ENCODE data around the gene GALNT5.
"Not testable (repeated sequence)": the region's sequence is repeated elsewhere in the genome, so short reads cannot be mapped to it uniquely, and the experiment has no call there.

The GALNT5 gene

DNA sequence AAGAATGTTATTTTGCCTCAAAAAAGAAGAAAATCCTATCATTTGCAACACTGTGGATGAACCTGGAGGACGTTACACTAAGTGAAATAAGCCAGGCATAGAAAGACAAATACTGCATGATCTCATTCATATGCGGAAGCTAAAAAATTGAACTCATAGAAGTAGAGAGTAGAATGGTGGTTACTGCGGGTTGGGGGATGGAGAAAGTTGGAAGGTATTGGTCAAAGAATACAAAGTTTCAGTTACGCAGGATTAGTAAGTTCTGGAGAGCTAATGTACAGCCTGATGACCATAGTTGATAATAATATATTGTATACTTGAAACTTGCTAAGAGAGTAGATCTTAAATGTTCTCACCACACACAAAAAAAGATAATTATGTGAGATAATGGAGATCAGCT is 5.0 kb upstream of the GALNT5 start:
- no peak for DNase-seq

GRCh38 chr2:157254041-157254440 is 3.5 kb upstream of the GALNT5 start:
- no peak for DNase-seq

DNA sequence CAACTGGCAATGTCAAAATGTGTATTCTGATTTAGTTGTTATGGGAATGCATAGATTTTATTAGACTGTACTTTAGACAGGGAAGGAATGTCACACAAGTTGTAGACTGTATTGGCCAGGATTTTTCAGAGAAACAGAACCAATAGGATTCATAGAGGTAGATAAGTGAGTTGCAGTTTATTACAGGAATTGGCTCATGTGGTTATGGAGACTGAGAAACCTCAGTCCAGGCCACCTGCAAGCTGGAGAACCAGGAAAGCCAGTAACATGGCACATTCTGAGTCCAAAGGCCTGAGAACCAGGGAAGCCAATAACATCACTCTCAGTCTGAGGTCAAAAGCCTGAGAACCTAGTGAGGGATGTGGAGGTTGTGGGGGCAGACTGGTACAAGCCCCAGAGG is 1.8 kb upstream of the GALNT5 start:
- no peak for DNase-seq

DNA sequence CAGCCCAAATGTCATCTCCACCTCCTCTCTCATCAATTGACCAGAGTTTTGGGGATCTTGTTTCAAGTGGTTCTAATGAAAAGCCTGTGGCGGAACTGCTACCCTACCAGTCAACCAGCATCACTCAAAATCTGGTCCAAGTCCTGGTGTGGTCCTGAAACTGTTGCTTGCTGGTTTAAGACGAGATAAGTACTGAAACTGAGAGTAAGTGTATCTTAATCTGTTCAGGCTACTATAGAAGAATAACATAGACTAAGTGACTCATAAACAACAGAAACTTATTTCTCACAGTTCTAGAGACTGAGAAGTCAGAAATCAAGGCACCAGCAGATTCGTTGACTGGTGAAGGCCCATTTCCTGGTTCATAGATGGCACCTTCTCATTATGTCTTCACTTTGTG is 879 bp upstream of the GALNT5 start:
- DNase-seq: no peak

DNA sequence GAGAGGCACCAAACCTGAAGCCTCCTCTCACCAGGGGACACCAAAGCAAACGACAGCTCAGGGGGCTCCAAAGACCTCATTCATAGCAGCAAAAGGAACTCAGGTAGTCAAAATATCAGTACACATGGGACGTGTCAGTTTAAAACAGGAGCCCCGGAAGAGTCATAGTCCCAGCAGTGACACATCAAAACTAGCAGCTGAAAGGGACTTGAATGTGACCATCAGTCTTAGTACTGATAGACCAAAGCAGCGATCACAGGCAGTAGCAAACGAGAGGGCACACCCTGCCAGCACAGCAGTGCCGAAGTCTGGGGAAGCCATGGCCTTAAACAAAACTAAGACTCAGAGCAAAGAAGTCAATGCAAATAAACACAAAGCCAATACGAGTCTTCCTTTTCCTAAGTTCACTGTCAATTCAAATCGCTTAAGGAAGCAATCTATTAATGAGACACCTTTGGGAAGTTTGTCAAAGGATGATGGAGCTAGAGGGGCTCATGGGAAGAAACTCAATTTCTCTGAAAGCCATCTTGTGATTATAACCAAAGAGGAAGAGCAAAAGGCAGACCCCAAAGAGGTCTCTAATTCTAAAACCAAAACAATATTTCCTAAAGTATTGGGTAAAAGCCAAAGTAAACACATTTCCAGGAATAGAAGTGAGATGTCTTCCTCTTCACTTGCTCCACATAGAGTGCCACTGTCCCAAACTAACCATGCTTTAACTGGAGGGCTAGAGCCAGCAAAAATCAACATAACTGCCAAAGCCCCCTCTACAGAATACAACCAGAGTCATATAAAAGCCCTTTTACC is 1.2 kb downstream of the GALNT5 start:
- no peak for DNase-seq

- no peak for DNase-seq
Observed at GRCh38 chr2:157259386-157259785, 1.9 kb downstream of the GALNT5 start.

- no peak for DNase-seq
Observed at GRCh38 chr2:157259960-157260359, 2.5 kb downstream of the GALNT5 start.

DNA sequence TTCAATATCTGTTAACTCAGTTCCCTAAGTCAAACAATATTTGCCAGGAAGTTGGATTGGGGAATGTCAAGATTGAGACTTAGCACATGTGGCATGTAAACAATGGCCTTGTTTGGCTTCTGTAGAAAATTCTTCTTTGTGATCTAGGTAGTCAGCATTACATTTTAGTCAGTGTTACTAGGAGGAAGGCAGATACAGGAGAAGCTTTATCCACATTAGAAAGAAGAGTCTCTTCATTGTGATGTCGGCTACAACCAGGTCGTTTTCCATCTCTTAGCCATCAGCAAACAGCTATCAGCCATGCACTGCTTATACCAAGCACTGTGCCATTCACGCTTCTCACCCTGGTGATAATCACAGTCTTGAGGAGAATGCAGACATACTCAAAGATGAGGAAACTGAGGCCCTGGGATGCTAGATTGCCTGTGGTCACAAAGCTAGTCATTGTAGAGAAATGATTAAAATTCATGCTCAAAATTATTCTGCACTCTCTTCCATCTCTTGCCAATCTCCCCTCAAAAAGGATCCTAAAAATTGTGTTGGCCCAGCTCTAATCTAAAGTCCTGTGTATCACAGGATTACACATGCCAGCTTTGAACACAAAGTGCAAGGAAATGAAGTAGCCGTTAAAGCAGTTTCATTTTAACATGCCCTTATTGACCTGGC is 3.2 kb downstream of the GALNT5 start:
- DNase-seq: no peak

GRCh38 chr2:157261199-157261782 is 3.8 kb downstream of the GALNT5 start:
- DNase-seq: no peak

- no peak for DNase-seq
Observed at GRCh38 chr2:157262248-157262647, 4.7 kb downstream of the GALNT5 start.

- DNase-seq: peak; percentile 24
Observed at GRCh38 chr2:157264099-157264498, 6.6 kb downstream of the GALNT5 start.

DNA sequence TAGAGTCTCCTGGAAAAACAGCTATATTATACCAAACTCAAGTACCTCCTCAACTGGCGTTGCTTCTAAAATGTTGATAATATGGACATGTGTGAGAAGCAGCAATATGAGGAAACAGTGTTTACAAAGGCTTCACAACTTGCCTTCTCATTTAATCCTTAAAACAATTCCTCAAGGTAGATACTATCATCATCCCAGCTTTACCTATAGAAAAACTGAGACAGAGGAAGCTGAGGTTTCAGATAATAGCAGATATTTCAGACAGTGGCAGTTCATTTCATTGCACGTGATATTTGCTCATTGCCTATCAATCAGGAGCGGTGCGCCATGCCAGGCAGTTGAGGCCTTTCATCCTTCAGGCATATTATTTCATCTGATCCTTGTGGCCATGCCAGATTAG is 8.3 kb downstream of the GALNT5 start:
- DNase-seq: no peak

- DNase-seq: no peak
Observed at GRCh38 chr2:157267476-157267875, 10.0 kb downstream of the GALNT5 start.

DNA sequence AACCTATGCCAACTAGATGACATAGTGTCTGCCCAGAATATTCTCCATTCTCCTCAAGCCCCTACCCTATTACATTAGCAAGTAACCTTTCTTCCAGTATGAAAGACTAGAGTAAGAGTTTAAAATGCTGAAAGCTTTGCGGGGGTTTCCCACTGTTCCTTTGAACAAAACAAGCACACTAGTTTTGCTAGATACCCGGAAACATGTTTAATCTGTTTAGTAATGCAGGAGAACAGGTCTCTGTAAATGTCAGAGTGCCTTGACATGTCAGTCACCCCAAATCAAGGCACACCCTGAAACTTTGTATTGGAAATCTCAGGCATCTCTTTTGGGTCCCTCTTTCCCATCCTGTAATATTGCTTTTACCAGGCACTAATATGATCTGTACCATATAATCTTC is 11.6 kb downstream of the GALNT5 start:
- no peak for DNase-seq

DNA sequence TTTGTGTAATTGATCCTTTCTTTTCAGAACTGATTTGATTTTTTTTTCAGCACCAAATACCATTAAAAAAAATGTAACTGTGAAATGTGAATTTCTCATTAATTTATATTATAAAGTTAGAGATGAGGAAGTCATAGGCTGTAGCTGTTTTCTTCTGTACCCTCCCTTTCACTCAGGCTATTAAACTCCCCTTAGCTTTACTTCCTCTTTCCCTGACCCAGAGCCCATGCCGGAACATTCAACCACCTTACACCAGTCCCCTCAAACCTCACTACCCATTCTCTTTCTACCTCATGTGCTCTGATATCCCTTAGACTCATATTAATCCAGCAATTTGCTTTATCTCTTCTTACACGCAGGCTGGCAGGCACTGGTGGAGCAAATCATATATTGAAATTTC is 12.4 kb downstream of the GALNT5 start:
- DNase-seq: no peak

- no peak for DNase-seq
Observed at GRCh38 chr2:157271590-157272203, 14.2 kb downstream of the GALNT5 start.

GRCh38 chr2:157279311-157279710 is 21.8 kb downstream of the GALNT5 start:
- DNase-seq: not testable (repeated sequence)

DNA sequence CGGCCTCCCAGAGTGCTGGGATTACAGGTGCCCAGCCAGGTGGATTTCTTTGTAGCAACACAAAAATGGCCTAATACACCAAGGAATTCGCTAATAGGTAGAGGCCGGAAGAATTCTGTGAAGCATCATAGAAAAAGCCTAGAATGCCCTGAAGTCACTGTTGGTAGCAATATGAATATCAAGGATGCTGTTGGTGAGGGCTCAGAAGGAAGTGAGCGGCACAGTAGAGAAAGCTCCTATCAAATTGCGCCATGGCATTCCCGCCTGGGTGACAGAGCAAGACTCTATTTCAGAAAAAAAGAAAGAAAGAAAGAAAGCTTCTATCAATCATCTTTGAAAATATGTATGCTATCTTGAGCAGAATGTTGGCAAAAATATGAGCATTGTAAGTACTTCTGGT is 23.8 kb downstream of the GALNT5 start:
- DNase-seq: no peak

GRCh38 chr2:157283468-157283867 is 26.0 kb downstream of the GALNT5 start:
- no peak for DNase-seq

- DNase-seq: no peak
Observed at GRCh38 chr2:157287160-157287559, 29.7 kb downstream of the GALNT5 start.

- no peak for DNase-seq
Observed at GRCh38 chr2:157290525-157290924, 33.0 kb downstream of the GALNT5 start.

DNA sequence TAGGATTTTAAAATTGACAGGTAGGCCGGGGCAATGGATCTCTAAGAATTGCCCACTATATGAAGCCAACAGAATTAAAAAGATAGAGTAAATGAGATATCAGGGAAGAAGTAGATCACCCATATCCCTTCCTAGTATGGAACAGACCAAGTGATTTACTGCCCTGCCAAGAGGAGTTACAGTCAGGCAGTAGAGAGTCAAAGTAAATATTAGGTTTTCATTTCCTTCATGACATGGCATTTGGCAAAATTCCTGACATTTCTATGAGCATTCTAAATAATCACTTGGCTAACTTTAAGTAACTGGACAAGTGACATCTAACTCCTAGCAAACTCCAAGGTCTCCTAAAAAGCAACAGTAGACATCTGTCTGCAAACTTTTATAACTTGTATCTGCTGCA is 33.5 kb downstream of the GALNT5 start:
- DNase-seq: no peak

DNA sequence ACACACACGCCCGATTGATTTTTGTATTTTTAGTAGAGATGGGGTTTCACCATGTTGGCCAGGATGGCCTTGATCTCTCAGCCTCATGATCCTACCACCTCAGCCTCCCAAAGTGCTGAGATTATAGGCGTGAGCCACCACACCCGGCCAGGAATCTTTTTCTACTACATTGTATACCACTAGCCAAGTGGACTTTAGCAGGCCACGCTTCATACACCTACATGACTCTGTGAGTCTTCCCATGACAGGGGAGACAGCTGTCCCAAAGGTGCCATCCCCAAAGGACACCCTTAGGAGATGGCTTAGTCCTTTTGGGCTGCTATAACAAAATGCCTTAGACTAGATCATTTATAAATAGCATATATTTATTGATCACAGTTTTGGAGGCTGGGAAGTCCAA is 35.3 kb downstream of the GALNT5 start:
- no peak for DNase-seq

GRCh38 chr2:157296490-157296889 is 39.0 kb downstream of the GALNT5 start:
- no peak for DNase-seq
